ENCODE data around the gene MCC.

GRCh38 chr5:113150221-113150620 is 338.0 kb downstream of the MCC start:
- TF ChIP-seq CTCF (IDR thresholded peaks at IDR 0.05), result no peak
- no peak for TF ChIP-seq EZH2 (IDR thresholded peaks at IDR 0.05; ENCODE audit: borderline replicate concordance, insufficient read depth, low read depth, low read length, poor library complexity, severe bottlenecking)

Measured in B cell (primary cell).